T-cell (primary cell): Measurements from ENCODE around the gene PRKACA. TPM values are rescaled to one million over a fixed set of nuclear protein-coding genes. Genes with fewer than 3 reads are reported as not detected.

ENCODE experiments used
- ATAC-seq, 4 experiments: fragments of 200-7000 bp in 3 of 4; fragments of 150-1000 bp in 1 of 4; cut with Tn5 transposase; replicated peaks in 1 of 4; 1 replicate in 3 of 4; 2 replicates in 1 of 4; pipeline ENCODE4 v1.10.0; 2021; ENCODE audit warnings: moderate library complexity in 3 of 4, mild to moderate bottlenecking in 2 of 4, moderate number of reproducible peaks in 1 of 4
- CTCF ChIA-PET, 2 donors: fragments of 300-600 bp; sonication (Branson Sonifier 250); formaldehyde crosslinking; loops; one replicate each; lab custom pipeline; 2022; ENCODE audit warnings: antibody characterized with exemption in 2 of 2; lab: Charles Lee
- POLR2A ChIA-PET, 2 donors: fragments of 300-600 bp; sonication (Branson Sonifier 250); formaldehyde crosslinking; loops; one replicate each; lab custom pipeline; 2022; ENCODE audit warnings: antibody characterized with exemption in 2 of 2; lab: Charles Lee
- DNase-seq, 35 experiments: peaks; one replicate each; pipeline versions ENCODE4 v3.0.0 to v3.0.0-alpha.2; 2013 to 2023
- H3K27ac ChIP-seq: one replicate; pipeline ENCODE4 v1.5.1; 2013; ENCODE audit warnings: low read length
- H3K27me3 ChIP-seq, 2 experiments: replicated peaks in 1 of 2; 1 replicate in 1 of 2; 2 replicates in 1 of 2; pipeline versions ENCODE4 v1.6.1 to v1.7.0; 2013; ENCODE audit warnings: low read length in 1 of 2, mixed read lengths in 1 of 2; ENCODE audit not compliant: control insufficient read depth in 2 of 2, insufficient read depth in 2 of 2; ENCODE audit errors: extremely low read depth in 1 of 2
- H3K36me3 ChIP-seq, 2 donors: 1 replicate in 1 of 2; 2 replicates in 1 of 2; pipeline versions ENCODE4 v1.6.1 to v1.7.0; 2013; ENCODE audit warnings: low read length in 1 of 2; ENCODE audit not compliant: control insufficient read depth in 2 of 2, insufficient read depth in 1 of 2; ENCODE audit errors: extremely low read depth in 1 of 2
- H3K4me1 ChIP-seq, 2 experiments: 1 replicate in 1 of 2; 2 replicates in 1 of 2; pipeline versions ENCODE4 v1.6.1 to v1.7.0; 2013; ENCODE audit warnings: low read length in 2 of 2, mixed read lengths in 1 of 2; ENCODE audit not compliant: insufficient read depth in 2 of 2, control insufficient read depth in 1 of 2; ENCODE audit errors: extremely low read depth in 1 of 2
- H3K4me3 ChIP-seq, 2 donors: 1 replicate in 1 of 2; 2 replicates in 1 of 2; pipeline versions ENCODE4 v1.5.1 to v1.7.0; 2013; ENCODE audit warnings: mild to moderate bottlenecking in 2 of 2, low read length in 1 of 2, moderate library complexity in 1 of 2; ENCODE audit not compliant: control insufficient read depth in 1 of 2; ENCODE audit errors: extremely low read depth in 1 of 2
- H3K9me3 ChIP-seq: 2 replicates; pipeline ENCODE4 v1.7.0; 2013
- H3K27ac Mint-ChIP-seq, 2 donors: one replicate each; pipeline ENCODE4 v1.8.0; 2020 to 2021; ENCODE audit warnings: mild to moderate bottlenecking in 2 of 2, mixed read lengths in 2 of 2
- H3K27me3 Mint-ChIP-seq, 2 donors: one replicate each; pipeline ENCODE4 v1.8.0; 2021 to 2022; ENCODE audit warnings: mixed read lengths in 2 of 2
- H3K36me3 Mint-ChIP-seq: one replicate; pipeline ENCODE4 v1.8.0; 2021; ENCODE audit warnings: mixed read lengths
- H3K4me1 Mint-ChIP-seq, 3 donors: one replicate each; pipeline ENCODE4 v1.8.0; 2020 to 2022; ENCODE audit warnings: mixed read lengths in 3 of 3, mild to moderate bottlenecking in 1 of 3
- H3K4me3 Mint-ChIP-seq, 3 donors: one replicate each; pipeline ENCODE4 v1.8.0; 2020 to 2022; ENCODE audit warnings: mild to moderate bottlenecking in 3 of 3, mixed read lengths in 3 of 3, moderate library complexity in 3 of 3
- H3K9me3 Mint-ChIP-seq, 3 donors: one replicate each; pipeline ENCODE4 v1.8.0; 2020 to 2022; ENCODE audit warnings: mixed read lengths in 3 of 3
- WGBS: methylation state at CpG from one replicate; pipeline ENCODE4 v1.1.5; 2013; ENCODE audit warnings: missing lambda C conversion rate; ENCODE audit not compliant: insufficient coverage; 5-methylcytosine and 5-hydroxymethylcytosine counted together
- total RNA-seq, 35 experiments: library from RNA in 6 of 35; stranded (reverse) in 6 of 35; fragments of 120-200 nt in 1 of 35; gene quantifications; one replicate each; pipeline versions ENCODE4 v1.2.1 to v1.2.4 and lab custom pipeline; 2013 to 2026

Gene PRKACA
- total RNA-seq, 5 donors from 2014 or later (not counting 1 experiment from before 2014, with no cell fraction given) = 43.0 to 53.5 (median 48.9) TPM

DNA sequence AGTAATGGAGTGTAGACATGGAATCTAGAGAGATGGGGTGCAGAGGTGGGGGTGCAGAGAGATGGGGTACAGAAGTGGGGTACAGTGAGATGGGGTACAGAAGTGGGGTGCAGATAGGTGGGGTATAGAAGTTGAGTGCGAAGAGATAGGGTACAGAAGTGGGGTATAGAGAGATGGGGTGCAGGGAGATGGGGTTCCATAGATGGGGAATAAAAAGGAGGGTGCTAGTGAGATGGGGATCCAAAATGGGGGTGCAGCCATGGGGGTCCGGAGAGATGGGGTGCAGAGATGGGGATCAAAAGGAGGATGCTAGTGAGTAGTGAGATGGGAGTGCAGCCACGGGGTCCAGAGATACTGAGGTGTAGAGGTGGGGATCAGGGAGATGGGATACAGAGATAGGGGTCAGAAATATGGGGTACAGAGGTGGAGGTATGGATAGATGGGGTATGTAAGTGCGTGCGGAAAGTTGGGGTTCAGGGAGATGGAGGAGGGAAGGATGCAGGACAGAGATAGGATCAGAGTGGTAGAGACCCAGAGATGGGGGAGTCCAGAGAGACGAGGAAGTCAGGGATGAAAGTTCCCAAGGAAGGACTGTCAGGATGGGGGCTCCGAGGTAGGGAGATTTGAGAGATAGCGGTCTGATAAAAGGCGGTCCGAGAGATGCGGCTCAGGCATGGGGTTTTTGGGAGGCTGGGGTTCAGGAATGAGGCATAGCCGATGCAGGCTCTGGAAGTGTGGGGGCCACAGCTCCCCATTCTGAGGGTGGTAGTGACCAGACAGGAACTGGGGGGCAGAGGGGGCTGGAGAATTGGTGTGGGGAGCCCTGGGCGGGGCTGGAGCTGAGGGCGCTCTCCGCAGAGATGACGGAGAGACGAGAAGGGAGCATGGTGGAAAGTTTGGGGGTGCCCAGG, 59.1 kb downstream of the PRKACA start:
- H3K9me3 Mint-ChIP-seq = no peaks in the 10 kb centered on the region
- peak overlapping the region in 1 of 2 donors; percentile 38 for H3K27ac Mint-ChIP-seq
- peaks cover 3 to 24% of the 10 kb centered on the region in 2 experiments for H3K4me1 ChIP-seq
- no peak overlapping the region for H3K4me3 ChIP-seq
- ChIA-PET CTCF (interaction anchor here (0.6 to 1.7 kb wide), 10 partner anchors 10 to 126 kb away, joined by 3 to 6 read pairs (median 3); partner anchors contain the start of gene ASF1B (in 1 of the 2)), POLR2A (interaction anchor here in 1 of 2 donors (0.5 to 0.6 kb wide), 2 partner anchors 9 to 327 kb away, joined by 4 to 10 read pairs; no protein-coding TSS in a partner anchor)
- peaks cover 0 to under 1% of the 10 kb centered on the region in 2 donors for H3K36me3 ChIP-seq
- H3K27ac ChIP-seq = no peak overlapping the region
- H3K36me3 Mint-ChIP-seq = no peaks in the 10 kb centered on the region
- no peaks in the 10 kb centered on the region for H3K9me3 ChIP-seq
- WGBS = 26% methylated on average over 16 of the region's 17 CpGs
- DNase-seq (no peak), ATAC-seq (no peak)
- H3K27me3 ChIP-seq = peaks cover 4 to 61% of the 10 kb centered on the region in 2 experiments
- H3K27me3 Mint-ChIP-seq = peaks cover 19 to 33% of the 10 kb centered on the region in 2 donors
- peak overlapping the region; percentile 57 to 75 (median 65) for H3K4me3 Mint-ChIP-seq
- H3K4me1 Mint-ChIP-seq = peaks cover 14 to 32% (median 23%) of the 10 kb centered on the region in 3 donors

DNA sequence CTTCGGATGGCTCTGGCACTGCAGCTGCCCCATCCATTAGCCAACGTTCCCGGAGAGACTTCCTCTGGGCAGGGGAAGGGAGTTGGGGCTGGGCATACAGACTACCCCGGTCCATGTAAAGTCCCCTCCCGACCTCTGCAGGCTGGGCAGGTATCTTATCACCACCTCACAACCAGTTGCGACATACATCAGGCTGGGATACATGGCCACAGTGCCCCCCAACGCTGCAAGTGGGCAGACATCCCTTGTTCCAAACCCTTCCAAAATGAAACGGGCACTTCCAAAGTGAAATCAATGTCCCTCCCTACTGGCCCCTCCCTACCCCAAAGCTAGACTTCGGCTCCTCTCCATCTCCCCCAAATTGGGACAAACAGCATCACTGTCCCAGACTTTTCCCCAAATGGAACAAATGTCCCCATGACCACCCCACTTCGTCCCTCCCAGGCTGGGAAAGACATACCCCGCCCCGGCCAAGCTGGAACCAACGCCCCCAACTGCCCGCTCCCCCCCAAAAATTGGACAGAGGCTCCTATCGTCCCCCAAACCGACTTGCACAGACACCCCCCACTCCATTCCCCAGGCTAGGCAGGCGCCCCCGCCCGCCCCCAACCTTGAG, 60.7 kb downstream of the PRKACA start:
- Mint-ChIP-seq H3K27me3 (peaks cover 19 to 31% of the 10 kb centered on the region in 2 donors), H3K36me3 (peaks cover 11% of the 10 kb centered on the region), H3K27ac (no peak overlapping the region), H3K4me3 (peak overlapping the region; percentile 31 to 75 (median 41)), H3K4me1 (peaks cover 14 to 32% (median 23%) of the 10 kb centered on the region in 3 donors), H3K9me3 (no peaks in the 10 kb centered on the region)
- Histone ChIP-seq H3K36me3 (peaks cover 12 to 14% of the 10 kb centered on the region in 2 donors), H3K9me3 (no peaks in the 10 kb centered on the region), H3K27ac (no peak overlapping the region), H3K27me3 (peaks cover 4 to 54% of the 10 kb centered on the region in 2 experiments), H3K4me3 (no peak overlapping the region), H3K4me1 (peaks cover 3 to 24% of the 10 kb centered on the region in 2 experiments)
- POLR2A ChIA-PET = no interaction called here
- ATAC-seq (no peak), DNase-seq (no peak)
- CTCF ChIA-PET = interaction anchor here (0.5 to 0.6 kb wide), 4 partner anchors 53 to 272 kb away, joined by 3 to 6 read pairs (median 4); no protein-coding TSS in a partner anchor
- 48% methylated on average over 11 of the region's 19 CpGs for WGBS

DNA sequence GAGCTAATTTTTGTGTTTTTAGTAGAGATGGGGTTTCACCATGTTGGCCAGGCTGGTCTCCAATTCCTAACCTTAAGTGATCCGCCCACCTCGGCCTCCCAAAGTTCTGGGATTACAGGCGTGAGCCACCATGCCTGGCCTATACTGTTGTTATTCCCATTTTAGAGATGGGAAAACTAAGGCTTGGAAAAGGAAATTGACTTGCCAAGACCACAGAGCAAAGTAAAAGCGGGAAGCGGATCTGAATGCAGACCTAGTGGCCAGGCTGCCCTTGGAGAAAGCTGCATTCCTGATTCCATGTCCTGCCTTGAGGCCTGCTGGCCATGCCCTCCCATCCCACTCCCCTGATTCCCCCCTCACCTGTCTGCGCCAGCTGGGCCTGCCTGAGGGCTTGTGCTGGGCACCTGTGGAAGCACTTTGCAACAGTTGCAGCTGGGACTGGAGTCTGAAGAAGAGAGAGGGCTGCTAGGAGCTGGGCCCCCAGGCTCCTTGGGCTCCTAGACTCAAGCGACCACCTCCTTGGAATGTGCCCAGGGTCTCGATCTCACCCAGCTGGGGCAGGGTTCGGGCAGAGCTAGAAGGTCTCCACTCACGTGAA, 61.4 kb downstream of the PRKACA start:
- DNase-seq (no peak), ATAC-seq (no peak)
- POLR2A ChIA-PET = no interaction called here
- CTCF ChIA-PET = interaction anchor here in 1 of 2 donors (0.6 kb wide), 1 partner anchor 147 kb away, joined by 4 read pairs; no protein-coding TSS in a partner anchor
- Mint-ChIP-seq H3K27me3 (peaks cover 19 to 26% of the 10 kb centered on the region in 2 donors), H3K36me3 (peaks cover 15% of the 10 kb centered on the region), H3K27ac (no peak overlapping the region), H3K9me3 (no peaks in the 10 kb centered on the region), H3K4me3 (peak overlapping the region in 2 of 3 donors; percentile 31 to 75), H3K4me1 (peaks cover 14 to 32% (median 23%) of the 10 kb centered on the region in 3 donors)
- Histone ChIP-seq H3K27me3 (peaks cover 4 to 47% of the 10 kb centered on the region in 2 experiments), H3K4me1 (peaks cover 3 to 24% of the 10 kb centered on the region in 2 experiments), H3K36me3 (peaks cover 14 to 21% of the 10 kb centered on the region in 2 donors), H3K27ac (no peak overlapping the region), H3K4me3 (no peak overlapping the region), H3K9me3 (no peaks in the 10 kb centered on the region)
- WGBS = 97% methylated on average over 8 of the region's 10 CpGs

- peaks cover 14 to 32% (median 23%) of the 10 kb centered on the region in 3 donors for H3K4me1 Mint-ChIP-seq
- 95% methylated on average over 3 of the region's 3 CpGs for WGBS
Measured at GRCh38 chr19:14055396-14055795, 62.2 kb downstream of the PRKACA start.

DNA sequence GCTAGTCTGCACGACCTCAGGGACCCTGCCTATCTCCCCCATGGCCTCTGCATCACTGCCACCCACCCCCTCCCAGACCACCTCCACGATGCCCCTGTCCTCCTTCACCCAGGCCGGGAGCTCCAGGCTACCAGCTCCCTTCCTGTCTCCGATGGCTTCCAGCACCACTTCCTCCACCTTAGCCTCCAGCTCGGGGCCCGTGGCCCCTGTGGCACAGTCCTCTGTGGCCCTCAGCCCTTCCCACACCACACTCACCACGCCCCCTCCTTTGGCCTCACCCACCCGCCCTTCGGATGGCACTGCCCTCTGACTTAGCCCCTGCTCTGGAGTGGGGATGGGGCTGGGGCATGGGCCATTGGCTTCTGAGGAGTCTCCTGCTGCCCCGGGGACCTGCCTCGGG, 62.8 kb downstream of the PRKACA start:
- H3K4me3 Mint-ChIP-seq = no peak overlapping the region
- peaks cover 23% of the 10 kb centered on the region for H3K36me3 Mint-ChIP-seq
- H3K9me3 Mint-ChIP-seq = no peaks in the 10 kb centered on the region
- H3K9me3 ChIP-seq = no peaks in the 10 kb centered on the region
- H3K27me3 ChIP-seq = peaks cover 3 to 33% of the 10 kb centered on the region in 2 experiments
- CTCF ChIA-PET = no interaction called here
- peaks cover 3 to 23% of the 10 kb centered on the region in 2 experiments for H3K4me1 ChIP-seq
- H3K27me3 Mint-ChIP-seq = peaks cover 17 to 20% of the 10 kb centered on the region in 2 donors
- peaks cover 14 to 32% (median 22%) of the 10 kb centered on the region in 3 donors for H3K4me1 Mint-ChIP-seq
- H3K27ac ChIP-seq = no peak overlapping the region
- DNase-seq = no peak
- no peak overlapping the region for H3K4me3 ChIP-seq
- POLR2A ChIA-PET = no interaction called here
- H3K27ac Mint-ChIP-seq = no peak overlapping the region
- peak in 1 of 4 experiments; percentile 16 for ATAC-seq
- WGBS = 30% methylated on average over 6 of the region's 11 CpGs
- peaks cover 16 to 34% of the 10 kb centered on the region in 2 donors for H3K36me3 ChIP-seq

More at GRCh38 chr19:14055396-14055795, 62.2 kb downstream of the PRKACA start:
- H3K4me3 Mint-ChIP-seq = no peak overlapping the region
- peaks cover 19 to 23% of the 10 kb centered on the region in 2 donors for H3K27me3 Mint-ChIP-seq
- no peak overlapping the region for H3K4me3 ChIP-seq
- H3K27ac ChIP-seq = no peak overlapping the region
- POLR2A ChIA-PET = no interaction called here
- no peaks in the 10 kb centered on the region for H3K9me3 Mint-ChIP-seq
- ATAC-seq = peak in 1 of 4 experiments; percentile 5
- H3K27ac Mint-ChIP-seq = no peak overlapping the region
- peaks cover 14 to 28% of the 10 kb centered on the region in 2 donors for H3K36me3 ChIP-seq
- peaks cover 17% of the 10 kb centered on the region for H3K36me3 Mint-ChIP-seq
- CTCF ChIA-PET = no interaction called here
- no peak for DNase-seq
- H3K27me3 ChIP-seq = peaks cover 4 to 40% of the 10 kb centered on the region in 2 experiments
- H3K9me3 ChIP-seq = no peaks in the 10 kb centered on the region
- H3K4me1 ChIP-seq = peaks cover 3 to 24% of the 10 kb centered on the region in 2 experiments
